ENCODE measurements around the gene VAMP2.

- no peak for TF ChIP-seq CTCF (IDR thresholded peaks at IDR 0.05; ENCODE audit: poor library complexity, severe bottlenecking)
- no peak for TF ChIP-seq TAF1 (IDR thresholded peaks at IDR 0.05; ENCODE audit: low read depth)
- no peak for TF ChIP-seq REST (IDR thresholded peaks at IDR 0.05; ENCODE audit: borderline replicate concordance)
- TF ChIP-seq EP300 (conservative IDR thresholded peaks at IDR 0.05; ENCODE audit: poor library complexity, severe bottlenecking): no peak
- no peak for TF ChIP-seq POLR2AphosphoS5 (IDR thresholded peaks at IDR 0.05)
- no peak for TF ChIP-seq EZH2 (IDR thresholded peaks at IDR 0.05; ENCODE audit: borderline replicate concordance, insufficient read depth, low read length, poor library complexity, severe bottlenecking)
- TF ChIP-seq MXI1 (conservative IDR thresholded peaks at IDR 0.05; ENCODE audit: poor library complexity, severe bottlenecking): no peak
- no peak for TF ChIP-seq RAD21 (conservative IDR thresholded peaks at IDR 0.05)
Measured at GRCh38 chr17:8159459-8160223, 3.1 kb downstream of the VAMP2 start.
